Heart left ventricle (tissue), 16 donors: ENCODE data around the gene CEP164. TPM values are rescaled to one million over a fixed set of nuclear protein-coding genes. Genes with fewer than 3 reads are reported as not detected.

Experiments used
- ATAC-seq, 4 donors: fragments of 200-7000 bp; cut with Tn5 transposase; one replicate each; pipeline ENCODE4 v1.9.1; 2020 to 2022; ENCODE audit warnings: moderate library complexity in 4 of 4, mild to moderate bottlenecking in 3 of 4, moderate number of reproducible peaks in 1 of 4
- DNase-seq, 5 donors: peaks; one replicate each; pipeline ENCODE4 v3.0.0-alpha.2; 2020
- H3K27ac ChIP-seq, 12 donors: fragments of 200-600 bp; sonication (generic) in 4 of 12; one replicate each; pipeline versions ENCODE4 v1.5.0 to v1.8.0; 2016 to 2022; ENCODE audit warnings: mild to moderate bottlenecking in 2 of 12
- H3K27me3 ChIP-seq, 9 donors: fragments of 200-600 bp; sonication (generic) in 2 of 9; one replicate each; pipeline versions ENCODE4 v1.5.1 to v1.8.0; 2016 to 2022; ENCODE audit warnings: mild to moderate bottlenecking in 3 of 9
- H3K36me3 ChIP-seq, 9 donors: fragments of 200-600 bp; sonication (generic) in 2 of 9; one replicate each; pipeline versions ENCODE4 v1.5.0 to v1.8.0; 2018 to 2022; ENCODE audit warnings: mild to moderate bottlenecking in 2 of 9
- H3K4me1 ChIP-seq, 12 donors: fragments of 200-600 bp; sonication (generic) in 4 of 12; one replicate each; pipeline versions ENCODE4 v1.5.0 to v1.8.0; 2016 to 2022; ENCODE audit warnings: mild to moderate bottlenecking in 3 of 12
- H3K4me3 ChIP-seq, 12 donors: fragments of 200-600 bp; sonication (generic) in 4 of 12; one replicate each; pipeline versions ENCODE4 v1.5.0 to v1.8.0; 2017 to 2022; ENCODE audit warnings: mild to moderate bottlenecking in 9 of 12, moderate library complexity in 4 of 12
- H3K9me3 ChIP-seq, 12 donors: fragments of 200-600 bp; sonication (generic) in 4 of 12; one replicate each; pipeline versions ENCODE4 v1.5.0 to v1.8.0; 2016 to 2022; ENCODE audit warnings: mild to moderate bottlenecking in 1 of 12
- POLR2A ChIP-seq, 2 donors: fragments of 450-650 bp; IDR thresholded peaks; one replicate each; pipeline ENCODE4 v1.6.1; 2017; ENCODE audit warnings: antibody characterized with exemption in 2 of 2, mild to moderate bottlenecking in 2 of 2, moderate library complexity in 2 of 2
- WGBS, 4 donors: extraction: QIAGEN DNeasy Blood & Tissue Kit in 2 of 4; methylation state at CpG; one replicate each; pipeline versions ENCODE4 v1.1.5 to v1.1.7; 2013 to 2018; 5-methylcytosine and 5-hydroxymethylcytosine counted together
- intact Hi-C, 10 donors: fragments of 100-400 bp; cut with DNase I; formaldehyde crosslinking; loops; one replicate each; pipeline versions ENCODE4 v1.11.1 to v1.14.2; 2022
- polyA plus RNA-seq, 2 donors: library from polyadenylated mRNA; stranded (reverse); fragments of 200-250 nt; gene quantifications; one replicate each; pipeline ENCODE4 v1.2.3, GENCODE V29; 2013
- total RNA-seq, 9 donors: library from RNA; depleted of rRNA in 2 of 9; stranded (reverse); fragments of >200 nt in 2 of 9; fragmentation: NEBNext Ultra II Directional in 3 of 9; extraction: Animal tissue kit (Norgen Biotek cat#: 25700) in 3 of 9; gene quantifications; one replicate each; pipeline versions ENCODE4 v1.1.0 to v1.2.4, GENCODE V29; 2016 to 2023
- TF ChIP-seq, protein P1 (sequence below), 12 donors: fragments of 200-600 bp; sonication (generic) in 4 of 12; IDR thresholded peaks; one replicate each; pipeline versions ENCODE4 v1.5.0 to v1.8.0; 2018 to 2022; ENCODE audit warnings: antibody characterized with exemption in 12 of 12, mild to moderate bottlenecking in 5 of 12
- donor health status: ischemic (EF 13 %, LVEDD 7.1; RV severe dilation, severe dysfunction).
- donor health status: healthy with polysubstance abuse.
- donor health status: DM: no; HTN: yes; CAD: no.
- donor health status: DM: no; HTN: no; CAD: no.
- donor health status: ischemic (EF 25% LVEDD 6.9; RV normal size, moderate dysfunction).
- donor health status: ischemic (EF 25% LVEDD 5.7; RV mildly dilated, moderate dysfunction).
- donor health status: healthy.
- donor health status: DM: yes; HTN: yes; CAD: no.
- donor health status: ischemic (EF 35%, LVEDD 5.7; RV mildly dilated, moderate dysfunction).
- donor health status: nonischemic (EF 11% LVEDD 7.7; RV severe dilation, severe dysfunction).
- donor health status: DM: yes; HTN: yes; CAD: no.
- donor health status: PGD.
- donor health status: ischemic (EF 29% LVEDD 5.4; RV normal size, mild dysfunction).
- donor health status: nonischemic (EF 23%, LVEDD 6.1; RV moderate dilation, normal function).

The CEP164 gene
- total and polyA plus RNA-seq, 11 donors: 2.6 to 15.4 (median 6.6) TPM

DNA sequence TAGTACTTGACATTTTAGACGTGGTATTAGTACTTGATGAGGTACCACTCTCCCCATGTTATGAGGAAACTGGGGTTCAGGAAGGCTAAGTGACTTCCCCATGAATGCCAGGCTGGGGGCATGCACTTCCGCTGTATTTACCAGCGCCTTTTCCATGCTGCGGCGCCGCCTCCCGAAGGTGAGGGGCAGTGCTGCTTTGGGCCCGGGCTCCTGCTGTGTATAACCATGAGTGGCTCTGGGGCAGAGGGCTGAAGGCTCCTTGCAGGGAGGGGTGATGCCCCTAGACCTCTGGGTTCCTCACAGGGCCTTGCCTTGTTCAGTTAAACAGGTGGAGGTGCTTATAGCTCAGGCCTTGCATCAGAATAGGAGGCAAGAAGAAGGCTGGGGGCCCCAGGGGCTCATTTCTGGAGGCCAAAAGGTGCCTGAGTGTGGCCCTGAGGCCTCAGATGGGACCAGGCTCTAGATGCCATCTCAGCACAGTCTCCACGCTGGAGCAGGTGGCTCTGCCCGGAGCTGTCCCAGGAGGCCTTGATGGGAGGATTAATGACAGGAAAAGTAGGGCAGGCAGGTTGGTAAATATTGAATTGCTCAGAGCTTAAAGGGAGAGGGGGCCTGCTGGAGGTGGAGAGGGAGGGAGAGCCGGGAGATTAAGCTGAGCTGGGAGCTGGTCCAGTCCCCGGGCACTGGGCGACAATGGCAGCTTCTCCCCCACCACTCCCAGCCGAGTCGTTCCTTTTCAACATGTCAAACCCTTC, 129.6 kb downstream of the CEP164 start:
- TF ChIP-seq, protein P1, sequence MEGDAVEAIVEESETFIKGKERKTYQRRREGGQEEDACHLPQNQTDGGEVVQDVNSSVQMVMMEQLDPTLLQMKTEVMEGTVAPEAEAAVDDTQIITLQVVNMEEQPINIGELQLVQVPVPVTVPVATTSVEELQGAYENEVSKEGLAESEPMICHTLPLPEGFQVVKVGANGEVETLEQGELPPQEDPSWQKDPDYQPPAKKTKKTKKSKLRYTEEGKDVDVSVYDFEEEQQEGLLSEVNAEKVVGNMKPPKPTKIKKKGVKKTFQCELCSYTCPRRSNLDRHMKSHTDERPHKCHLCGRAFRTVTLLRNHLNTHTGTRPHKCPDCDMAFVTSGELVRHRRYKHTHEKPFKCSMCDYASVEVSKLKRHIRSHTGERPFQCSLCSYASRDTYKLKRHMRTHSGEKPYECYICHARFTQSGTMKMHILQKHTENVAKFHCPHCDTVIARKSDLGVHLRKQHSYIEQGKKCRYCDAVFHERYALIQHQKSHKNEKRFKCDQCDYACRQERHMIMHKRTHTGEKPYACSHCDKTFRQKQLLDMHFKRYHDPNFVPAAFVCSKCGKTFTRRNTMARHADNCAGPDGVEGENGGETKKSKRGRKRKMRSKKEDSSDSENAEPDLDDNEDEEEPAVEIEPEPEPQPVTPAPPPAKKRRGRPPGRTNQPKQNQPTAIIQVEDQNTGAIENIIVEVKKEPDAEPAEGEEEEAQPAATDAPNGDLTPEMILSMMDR (IDR thresholded peaks at IDR 0.05): no peak
- TF ChIP-seq POLR2A (IDR thresholded peaks at IDR 0.05): no peak

DNA sequence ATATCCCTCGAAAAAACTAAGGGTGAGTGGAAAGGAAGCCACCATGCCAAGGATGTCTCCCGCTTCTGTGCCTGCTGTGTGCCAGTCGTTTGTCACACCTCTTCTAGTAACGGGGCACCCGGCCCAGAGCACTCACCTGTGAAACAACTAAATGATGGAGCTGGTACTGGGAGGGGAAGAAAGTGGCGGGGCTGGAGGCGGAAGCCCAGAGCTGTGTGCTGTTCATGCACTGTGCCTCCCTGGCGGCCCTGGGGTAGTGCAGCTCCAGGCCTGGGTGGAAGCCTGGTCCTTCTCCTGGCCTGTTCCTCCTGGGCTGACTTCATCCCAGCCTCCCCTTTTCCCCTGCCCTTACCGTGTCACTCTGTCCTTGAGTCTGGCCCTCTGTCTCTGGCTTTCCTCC, 130.2 kb downstream of the CEP164 start:
- no peaks in the 10 kb centered on the region for H3K4me1 ChIP-seq
- H3K9me3 ChIP-seq: peaks cover 0 to 21% (median 6%) of the 10 kb centered on the region in 12 donors
- DNase-seq (no peak), ATAC-seq (no peak)
- no peak overlapping the region for H3K4me3 ChIP-seq
- WGBS, 4 donors: 81 to 90% (median 84%) methylated on average over 8 to 9 of the region's 9 CpGs
- H3K27me3 ChIP-seq: no peaks in the 10 kb centered on the region
- H3K27ac ChIP-seq: no peak overlapping the region
- no peak for TF ChIP-seq POLR2A (IDR thresholded peaks at IDR 0.05)
- TF ChIP-seq, protein P1 (IDR thresholded peaks at IDR 0.05): no peak
- intact Hi-C loops: no loop called here
- H3K36me3 ChIP-seq: peaks cover 0 to 3% (median 0%) of the 10 kb centered on the region in 9 donors

More for the DNA sequence above, 129.6 kb downstream of the CEP164 start:
- WGBS, 4 donors: 86 to 90% (median 88%) methylated on average over 12 to 15 of the region's 15 CpGs
- intact Hi-C loops: no loop called here
- no peaks in the 10 kb centered on the region for H3K27me3 ChIP-seq
- H3K36me3 ChIP-seq: peaks cover 0 to 3% (median 0%) of the 10 kb centered on the region in 9 donors
- H3K4me3 ChIP-seq: no peak overlapping the region
- DNase-seq (no peak), ATAC-seq (no peak)
- H3K4me1 ChIP-seq: no peaks in the 10 kb centered on the region
- peaks cover 0 to 24% (median 6%) of the 10 kb centered on the region in 12 donors for H3K9me3 ChIP-seq
- H3K27ac ChIP-seq: no peak overlapping the region

DNA sequence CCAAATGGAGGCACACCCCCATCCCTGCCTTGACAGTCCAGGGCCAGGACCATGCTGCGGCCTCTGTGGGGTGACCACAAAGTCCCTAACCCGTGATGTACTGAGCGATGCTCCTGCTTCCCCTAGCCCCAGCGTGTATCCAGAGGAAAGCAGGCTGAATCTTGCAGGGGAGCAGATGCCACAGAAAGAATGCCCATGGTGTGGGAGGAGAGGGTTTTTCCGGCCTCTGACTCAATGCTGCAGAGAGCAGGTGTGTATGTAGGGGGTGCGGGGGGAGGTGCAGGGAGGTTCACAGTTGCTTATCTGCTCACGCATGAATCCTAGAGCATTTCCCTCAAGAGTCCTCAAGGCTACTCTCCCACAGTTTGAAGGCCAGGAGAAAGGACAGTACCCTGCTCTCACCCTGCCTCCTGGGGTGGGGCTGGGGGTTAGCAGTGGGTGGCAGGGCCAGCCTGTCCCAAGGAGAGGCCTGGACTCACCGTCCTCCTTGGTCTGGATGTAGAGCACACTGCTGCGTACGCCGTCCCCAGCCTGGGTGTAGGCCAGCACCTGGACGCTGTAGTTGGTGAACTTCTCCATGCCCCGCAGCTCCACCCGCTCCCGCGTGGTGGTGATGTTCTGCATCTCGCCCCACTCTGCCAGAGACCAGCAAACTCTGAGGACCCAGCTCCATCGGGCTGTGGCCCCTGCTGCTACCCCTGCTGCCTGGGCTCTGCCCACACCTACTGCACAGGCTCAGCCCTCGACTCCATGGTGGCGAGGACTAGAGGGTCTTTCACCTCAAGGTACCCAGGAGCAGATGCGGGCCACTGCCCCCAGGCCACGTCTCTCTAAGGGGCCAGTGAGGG, 130.8 kb downstream of the CEP164 start:
- no peak for DNase-seq
- Histone ChIP-seq H3K27me3 (no peaks in the 10 kb centered on the region), H3K27ac (no peak overlapping the region), H3K9me3 (peaks cover 0 to 17% (median 6%) of the 10 kb centered on the region in 12 donors), H3K36me3 (peaks cover 0 to 3% (median 0%) of the 10 kb centered on the region in 9 donors), H3K4me3 (no peak overlapping the region), H3K4me1 (no peaks in the 10 kb centered on the region)
- intact Hi-C loops: no loop called here
- WGBS, 4 donors: 95 to 97% (median 96%) methylated on average over 13 to 22 of the region's 22 CpGs
- no peak for TF ChIP-seq POLR2A (IDR thresholded peaks at IDR 0.05)
- TF ChIP-seq, protein P1 (IDR thresholded peaks at IDR 0.05): no peak
- ATAC-seq: no peak
